ENCODE results near the gene CASTOR1.

Gene CASTOR1

DNA sequence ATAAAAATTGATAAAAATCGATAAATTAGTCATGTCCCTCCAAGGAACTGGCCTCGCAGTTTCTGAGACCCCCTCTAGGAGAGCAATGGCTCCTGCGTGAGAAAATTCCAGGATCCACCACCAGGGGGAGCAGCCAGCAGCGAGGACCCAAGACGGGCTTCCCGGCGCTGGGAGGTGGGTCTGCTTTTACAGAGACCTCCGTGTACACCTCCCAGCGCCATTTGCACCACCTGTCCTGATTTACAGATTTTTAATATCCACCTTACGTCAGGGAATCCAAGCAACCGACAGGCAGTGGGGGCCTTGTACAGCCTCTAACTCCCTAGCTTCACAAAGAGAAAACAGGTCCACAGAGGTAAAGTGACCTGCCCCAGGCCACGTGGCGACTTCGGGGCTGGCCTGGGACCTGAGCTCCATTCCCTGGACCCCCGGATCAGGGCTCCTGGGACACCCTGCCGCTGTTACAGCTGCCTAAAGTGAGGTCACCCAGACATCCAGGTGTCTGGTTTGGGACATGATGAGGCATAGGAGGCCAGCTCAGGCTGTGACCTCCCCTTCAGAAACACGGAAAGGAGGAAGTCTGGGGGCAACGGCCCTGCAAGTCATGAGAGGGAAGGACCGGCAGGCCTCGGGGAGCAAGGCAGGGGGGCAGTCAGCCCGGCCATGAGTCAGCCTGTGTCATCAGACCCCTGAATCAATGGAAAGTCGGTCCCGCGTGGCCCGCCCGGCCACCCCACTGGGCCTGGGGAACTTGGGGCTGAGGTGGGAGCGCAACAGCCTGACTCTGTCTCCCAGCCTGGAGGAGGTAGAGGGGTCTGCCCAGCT lies 26.2 kb downstream of the CASTOR1 start:
- FAIRE-seq, result peak; percentile 66

GRCh38 chr22:30262112-30262511 lies 27.2 kb downstream of the CASTOR1 start:
- FAIRE-seq, result no peak

DNA sequence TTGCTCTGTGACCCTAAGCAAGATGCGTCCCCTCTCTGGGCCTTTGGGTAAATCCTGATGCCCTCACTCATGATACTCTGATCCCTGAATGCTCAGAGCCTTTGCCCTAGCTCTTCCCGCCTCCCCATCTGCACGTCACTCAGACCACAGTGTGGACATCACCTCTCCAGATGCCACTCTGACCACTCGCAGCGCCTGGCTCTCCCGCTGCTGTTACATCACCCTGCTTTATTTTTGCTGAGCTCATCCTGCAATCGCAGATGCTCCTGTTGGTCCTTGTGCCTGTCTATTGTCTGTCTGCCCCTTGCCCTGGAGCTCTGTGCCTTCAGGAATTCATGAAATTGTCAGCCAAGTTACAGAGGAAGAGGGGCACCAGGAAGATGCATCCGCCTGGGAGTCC lies 28.2 kb downstream of the CASTOR1 start:
- no peak for FAIRE-seq

DNA sequence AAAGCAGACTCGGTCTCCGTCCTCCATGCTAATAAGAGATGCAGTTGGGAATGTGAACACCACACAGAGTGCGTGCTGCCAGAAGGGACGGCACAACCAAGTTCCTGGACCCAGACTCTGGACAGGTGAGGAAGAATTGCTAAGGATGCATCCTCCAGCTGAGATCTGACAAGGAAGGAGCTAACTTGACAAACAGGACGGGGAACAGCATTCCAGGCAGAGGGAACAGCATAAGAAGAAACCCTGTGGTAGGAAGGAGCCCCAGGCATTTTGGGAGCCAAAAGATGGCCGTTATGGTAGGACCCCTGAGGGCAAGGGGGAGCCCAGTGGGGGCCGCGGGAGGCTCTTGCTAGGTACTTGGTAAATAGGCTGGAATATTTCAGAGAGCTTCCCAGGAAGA lies 28.6 kb downstream of the CASTOR1 start:
- FAIRE-seq, result no peak

DNA sequence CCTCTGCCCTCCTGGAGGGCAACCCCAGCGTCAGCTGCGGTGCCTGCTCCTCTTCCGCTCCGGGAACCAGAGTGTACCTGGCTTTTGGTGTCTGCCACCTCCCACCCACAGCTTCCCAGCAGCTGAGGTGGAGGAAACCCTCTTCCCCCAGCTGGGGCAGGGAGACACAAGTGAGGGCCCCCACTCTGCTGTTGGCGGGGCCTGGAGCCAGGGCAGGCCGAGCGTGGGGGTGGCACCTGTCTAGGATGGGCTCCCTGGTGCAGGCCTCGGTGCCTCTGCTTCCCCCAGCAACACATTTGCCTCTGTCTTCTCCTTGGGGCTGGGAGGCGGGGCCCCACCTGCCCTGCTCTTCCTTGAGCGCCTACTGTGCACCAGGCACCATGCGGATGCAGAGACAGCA lies 29.0 kb downstream of the CASTOR1 start:
- FAIRE-seq, result no peak

DNA sequence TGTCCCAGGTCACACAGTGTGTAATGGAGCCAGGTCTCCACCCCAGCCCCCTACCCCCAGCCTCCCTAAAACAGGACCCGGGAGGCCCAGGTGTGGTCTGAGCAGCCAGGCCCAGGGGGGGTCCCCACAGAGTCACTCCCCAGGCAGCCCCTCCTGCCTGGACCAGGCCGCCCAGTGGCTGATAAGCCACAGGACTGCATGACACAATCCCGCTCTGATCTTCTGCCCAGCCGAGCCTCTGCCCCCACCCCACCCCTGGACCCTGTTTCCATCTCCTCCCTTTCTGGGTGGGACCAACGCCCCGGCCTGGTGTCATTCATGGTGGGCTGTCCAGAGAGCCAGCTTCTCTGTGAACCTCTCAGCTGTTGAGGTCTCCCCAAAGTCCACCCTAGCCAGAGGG lies 35.0 kb downstream of the CASTOR1 start:
- no peak for FAIRE-seq

- FAIRE-seq, result no peak
Measured at GRCh38 chr22:30253205-30253852, 36.0 kb downstream of the CASTOR1 start.

DNA sequence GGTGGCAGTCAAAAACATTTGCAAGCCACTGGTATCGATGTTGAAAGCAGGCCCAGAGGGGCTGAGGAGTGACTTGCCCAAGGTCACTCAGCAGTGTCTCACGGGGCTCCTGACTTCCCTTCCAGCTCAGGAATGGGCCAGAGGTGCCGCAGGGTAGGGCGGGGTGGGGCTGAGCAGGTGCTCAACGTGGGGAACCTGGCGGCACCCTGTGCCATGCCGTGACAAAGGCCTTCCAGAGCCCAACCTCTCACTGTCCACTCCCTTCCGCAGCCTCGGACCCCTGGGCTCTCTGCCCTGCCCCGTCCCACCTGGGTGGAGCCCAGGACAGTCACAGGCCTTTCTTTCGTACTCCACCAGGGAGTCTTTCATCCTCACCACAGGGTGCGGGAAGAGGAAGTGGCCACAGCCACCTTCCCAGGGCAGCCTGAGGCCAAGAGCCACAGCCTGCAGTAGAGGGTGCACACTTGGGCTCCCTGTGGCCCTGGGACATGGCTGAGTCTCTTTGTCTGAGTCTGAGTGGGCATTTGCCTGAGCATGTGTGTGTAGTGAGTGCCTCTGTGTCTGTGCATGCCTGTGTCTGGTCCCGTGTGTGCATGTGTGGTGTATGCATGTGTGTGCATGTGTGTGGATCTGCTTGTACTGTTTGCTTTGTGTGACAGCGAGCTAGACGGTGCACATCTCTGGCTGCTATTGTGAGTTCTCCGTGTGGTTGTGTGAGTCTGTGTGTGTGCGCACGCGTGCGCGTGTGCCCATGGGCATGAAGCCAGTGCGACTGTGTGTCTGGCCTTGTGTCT lies 36.7 kb downstream of the CASTOR1 start:
- no peak for FAIRE-seq

GRCh38 chr22:30251711-30252110 lies 37.6 kb downstream of the CASTOR1 start:
- FAIRE-seq, result no peak

- peak; percentile 11 for FAIRE-seq
Measured at GRCh38 chr22:30250661-30251267, 38.5 kb downstream of the CASTOR1 start.

DNA sequence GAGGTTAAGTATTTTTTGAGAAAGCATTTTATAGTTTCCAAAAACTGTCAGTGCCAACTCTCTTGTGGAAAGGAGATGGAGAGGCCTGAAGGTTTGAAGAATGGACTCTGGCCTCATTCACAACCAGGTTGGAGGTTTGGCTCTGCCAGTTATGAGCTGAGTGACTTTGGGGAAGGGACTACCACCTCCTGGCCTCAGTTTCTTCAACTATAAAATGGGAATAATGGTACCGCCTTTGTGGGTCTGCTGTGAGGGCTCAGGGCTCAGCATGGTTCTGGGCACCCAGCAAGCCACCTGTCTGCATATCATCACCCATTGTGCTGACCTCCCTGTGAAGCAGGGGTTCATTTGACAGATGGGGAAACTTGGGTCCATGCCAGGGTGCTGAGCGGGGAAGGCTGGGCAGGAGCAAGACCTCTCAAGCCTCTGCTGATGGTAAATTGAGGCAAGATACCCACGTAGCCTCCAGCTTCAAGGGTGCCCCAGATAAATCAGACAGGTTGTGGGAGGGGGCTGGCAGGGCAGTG lies 39.2 kb downstream of the CASTOR1 start:
- FAIRE-seq, result peak; percentile 53

DNA sequence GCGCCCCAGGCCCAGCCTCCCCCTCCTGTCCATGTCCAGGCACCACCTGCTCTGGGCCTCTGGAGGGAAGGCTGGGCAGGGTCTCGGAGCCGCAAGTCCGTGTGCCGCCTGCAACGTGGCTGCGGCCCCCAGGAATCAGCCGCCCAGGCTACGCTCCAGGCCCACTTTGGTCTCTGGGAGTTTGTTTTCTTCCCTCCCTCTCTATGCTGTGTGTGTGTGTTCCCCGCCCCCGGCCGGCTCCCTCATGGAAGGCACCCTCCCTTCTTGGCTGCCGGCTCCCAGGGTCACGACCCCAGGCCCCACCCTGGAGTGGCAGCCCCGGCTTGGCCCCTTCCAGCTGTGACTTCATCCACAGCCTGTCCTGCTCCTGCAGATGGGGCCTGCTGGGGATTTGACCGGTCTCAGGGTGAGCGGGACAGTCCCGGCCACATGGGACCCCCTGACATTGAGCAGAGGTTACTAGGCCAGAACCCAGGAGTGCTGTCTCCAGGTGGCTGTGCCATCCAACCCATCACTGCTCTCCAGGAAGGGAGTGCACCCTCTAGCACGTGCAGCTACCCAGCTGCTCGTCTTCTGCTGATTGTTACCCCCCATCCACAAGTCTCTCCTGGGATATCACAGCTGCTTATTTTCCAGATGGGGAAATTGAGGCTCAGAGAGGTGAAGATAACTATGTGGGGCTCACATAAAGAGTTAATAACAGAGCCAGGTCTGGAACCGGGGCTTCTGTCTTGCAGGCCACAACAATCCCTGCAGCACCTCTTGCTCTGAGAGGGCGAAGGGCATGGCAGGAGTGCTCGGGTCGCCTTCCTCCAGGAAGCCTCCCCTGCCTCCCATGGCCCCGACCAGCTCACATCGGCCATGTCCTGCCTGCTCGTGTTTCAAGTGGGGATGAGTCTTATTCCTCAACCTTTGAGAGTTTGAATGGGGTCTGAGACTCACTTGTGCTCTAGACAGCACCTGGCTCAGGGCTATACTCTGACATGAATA lies 40.0 kb downstream of the CASTOR1 start:
- FAIRE-seq, result no peak

DNA sequence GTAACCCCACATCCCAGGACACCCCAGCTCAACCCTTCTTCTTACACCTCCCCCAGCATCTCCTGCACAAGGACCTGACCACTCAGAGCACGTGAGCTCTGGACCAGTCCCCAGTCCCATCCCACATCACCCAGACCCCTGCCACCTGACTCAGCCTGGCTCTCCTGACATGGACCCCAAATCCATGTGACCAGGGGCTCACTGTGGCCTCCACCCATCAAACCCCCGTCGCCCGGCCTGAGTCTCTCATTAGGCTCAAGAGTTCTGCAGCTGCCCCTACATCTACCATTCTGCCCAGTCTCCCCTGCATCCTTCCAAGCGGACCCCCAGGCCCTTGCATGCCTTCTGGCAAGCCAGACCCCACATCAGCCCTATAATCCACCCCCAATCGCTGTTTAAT lies 40.8 kb downstream of the CASTOR1 start:
- FAIRE-seq, result no peak

- no peak for FAIRE-seq
Measured at GRCh38 chr22:30247974-30248373, 41.3 kb downstream of the CASTOR1 start.

- no peak for FAIRE-seq
Measured at GRCh38 chr22:30247561-30247960, 41.7 kb downstream of the CASTOR1 start.

DNA sequence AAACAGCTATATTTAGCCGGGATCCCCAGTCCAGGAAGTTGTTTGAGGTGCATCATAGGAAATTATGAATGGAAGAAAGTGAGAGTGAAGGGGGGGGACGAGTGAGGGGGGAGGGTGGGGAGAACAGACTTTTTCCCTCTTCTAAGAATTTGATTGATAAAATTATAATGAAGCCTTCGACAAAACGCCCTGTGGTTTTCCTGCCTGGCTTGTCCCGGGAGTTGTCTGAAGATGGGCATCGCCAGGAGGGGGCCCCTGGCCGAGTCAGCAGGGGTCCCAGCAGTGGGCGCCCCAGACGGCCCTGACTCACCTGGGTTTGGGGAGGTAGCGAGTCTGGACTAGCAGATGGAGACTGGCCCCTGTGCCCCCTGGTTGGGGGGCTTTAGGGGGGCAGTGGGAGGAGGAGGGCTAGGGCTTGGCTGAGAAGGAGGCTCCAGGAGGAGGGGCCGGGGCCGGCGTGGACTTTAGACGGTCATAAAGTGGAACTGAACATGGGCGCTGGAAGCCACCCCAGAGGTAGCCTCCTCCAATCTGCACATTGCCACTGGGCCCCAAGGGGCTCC lies 42.4 kb downstream of the CASTOR1 start:
- FAIRE-seq, result peak; percentile 76

- no peak for FAIRE-seq
Measured at GRCh38 chr22:30245985-30246813, 43.1 kb downstream of the CASTOR1 start, which contains the start of gene LIF. LIF (minus strand) TSS chr22:30246759; CDS start chr22:30246695, 64 bp downstream.

DNA sequence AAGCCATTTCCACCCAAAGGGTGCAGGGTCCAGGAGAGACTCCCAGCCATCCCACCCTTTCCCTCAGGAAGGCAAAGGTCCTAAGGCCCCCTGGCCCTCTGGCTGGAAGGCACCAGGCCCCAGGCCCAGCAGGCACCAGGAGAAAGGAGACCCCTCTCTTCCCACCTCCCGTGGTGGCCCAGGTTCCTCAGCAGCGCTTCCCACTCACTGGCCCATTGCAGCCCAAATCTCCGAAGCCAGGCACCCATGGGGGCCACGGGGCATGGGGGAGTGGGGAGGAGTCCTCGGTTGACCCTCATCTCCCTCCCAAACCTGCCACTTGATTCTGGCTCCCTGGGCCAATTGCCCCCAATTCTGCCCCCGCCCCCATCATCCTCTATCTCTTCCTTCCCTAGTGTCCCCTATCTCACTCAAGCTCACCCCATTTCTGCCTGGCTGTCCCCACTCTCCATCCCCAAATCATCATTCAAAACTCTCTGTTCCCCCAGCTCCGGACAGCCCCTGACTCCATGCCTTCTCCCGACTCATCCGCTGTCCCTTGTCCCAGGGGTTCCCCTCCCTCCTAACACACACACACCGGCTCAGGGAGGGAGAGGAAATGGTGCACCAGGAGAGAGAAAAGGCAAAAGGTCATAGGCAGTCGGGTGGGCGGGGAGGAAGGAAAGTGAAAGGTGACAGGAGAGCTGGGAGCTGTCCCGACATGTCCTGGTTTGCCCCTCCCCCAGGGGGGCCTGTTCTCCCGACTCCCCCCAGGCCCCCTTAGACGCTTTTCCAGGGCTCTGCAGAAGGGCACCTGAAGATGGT lies 43.9 kb downstream of the CASTOR1 start:
- peak; percentile 13 for FAIRE-seq

DNA sequence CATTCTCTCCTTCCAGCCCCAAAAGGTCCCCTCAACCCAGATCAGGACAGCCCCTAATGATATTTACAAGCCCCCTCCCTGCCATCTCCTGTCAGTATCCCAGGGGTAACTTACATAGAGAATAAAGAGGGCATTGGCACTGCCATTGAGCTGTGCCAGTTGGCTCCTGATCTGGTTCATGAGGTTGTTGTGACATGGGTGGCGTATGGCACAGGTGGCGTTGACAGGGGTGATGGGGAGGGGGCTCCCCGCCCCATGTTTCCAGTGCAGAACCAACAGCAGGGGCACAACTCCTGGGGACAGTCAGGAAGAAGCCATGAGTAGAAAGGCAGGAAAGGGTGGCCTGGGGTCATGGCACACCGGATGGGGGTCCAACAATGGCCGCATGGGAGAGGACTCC lies 44.7 kb downstream of the CASTOR1 start:
- no peak for FAIRE-seq

All from G401.6 (cell line).